Stimulated activated CD4-positive, alpha-beta T cell treated with anti-CD3 and anti-CD28 coated beads, Interleukin-15, amount 100 ng/mL, for 24 hours (primary cell): ENCODE data around the gene IFT43.

Experiments used
- DNase-seq: peaks from one replicate; pipeline ENCODE4 v3.0.0-alpha.2; 2020

Gene IFT43

GRCh38 chr14:76022991-76023390 lies 37.4 kb downstream of the IFT43 start:
- no peak for DNase-seq

- no peak for DNase-seq
Measured at GRCh38 chr14:76023757-76024156, 38.2 kb downstream of the IFT43 start.

- DNase-seq = no peak
Measured at GRCh38 chr14:76024211-76024907, 38.8 kb downstream of the IFT43 start.

- DNase-seq = no peak
Measured at GRCh38 chr14:76034566-76034965, 49.0 kb downstream of the IFT43 start.

DNA sequence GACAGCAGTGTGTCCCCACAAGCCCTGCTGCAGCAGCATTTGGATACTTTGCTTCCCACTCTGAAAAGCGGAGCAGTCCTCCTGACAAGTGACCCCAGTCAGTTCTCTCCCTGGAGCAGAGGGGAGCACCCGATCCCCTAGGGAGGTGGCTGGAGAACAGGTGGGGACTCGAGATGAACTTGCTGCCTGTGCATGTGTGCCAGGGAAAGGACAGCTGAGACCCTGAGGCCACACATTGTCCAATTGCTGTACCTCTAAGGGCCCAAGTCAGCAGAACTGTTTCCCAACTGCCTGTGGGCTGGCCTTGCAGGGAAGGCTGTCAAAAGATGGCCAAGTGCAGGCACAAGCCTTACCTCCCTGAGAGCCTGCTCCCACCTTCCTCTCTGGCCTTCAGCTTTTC lies 55.1 kb downstream of the IFT43 start:
- DNase-seq = no peak

DNA sequence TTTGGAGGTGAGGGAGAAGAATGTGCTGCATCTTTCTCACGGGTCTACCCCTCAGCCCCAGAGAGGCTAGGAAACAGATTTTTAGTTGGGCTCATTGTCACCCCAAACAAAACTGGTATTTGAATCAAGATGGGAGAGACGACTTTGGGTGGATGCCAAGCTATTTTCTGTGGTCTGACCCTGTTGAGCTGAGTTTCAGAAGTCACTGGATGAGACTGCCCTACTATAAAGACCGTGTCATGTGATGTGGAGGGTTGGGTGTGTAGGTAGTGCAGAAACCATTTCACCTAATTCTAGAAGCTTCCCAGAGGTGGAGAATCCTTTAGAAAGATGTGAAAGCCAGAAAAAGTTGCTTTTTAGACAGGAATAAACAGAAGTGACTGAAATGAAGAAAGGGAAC lies 60.2 kb downstream of the IFT43 start:
- no peak for DNase-seq

DNA sequence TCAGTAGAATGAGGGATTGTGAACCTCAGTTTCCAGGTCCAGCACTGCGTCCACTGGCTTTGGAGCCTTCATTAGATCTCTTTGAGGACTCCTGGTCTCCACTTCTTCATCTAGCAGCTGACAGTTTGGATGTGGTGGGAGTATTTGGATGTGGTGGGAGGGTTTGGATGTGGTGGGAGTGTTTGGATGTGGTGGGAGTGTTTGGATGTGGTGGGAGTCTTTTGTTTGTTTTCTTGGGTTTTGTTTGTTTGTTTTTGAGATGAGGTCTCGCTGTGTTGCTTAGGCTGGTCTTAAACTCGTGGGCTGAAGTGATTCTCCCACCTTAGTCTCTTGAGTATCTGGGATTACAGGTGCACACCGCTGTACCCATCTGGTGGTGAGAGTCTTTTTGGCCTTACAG lies 64.7 kb downstream of the IFT43 start:
- DNase-seq = no peak

- DNase-seq = peak; percentile 60
Measured at GRCh38 chr14:76050797-76051392, 65.3 kb downstream of the IFT43 start.

GRCh38 chr14:76051717-76052465 lies 66.3 kb downstream of the IFT43 start:
- DNase-seq = no peak

DNA sequence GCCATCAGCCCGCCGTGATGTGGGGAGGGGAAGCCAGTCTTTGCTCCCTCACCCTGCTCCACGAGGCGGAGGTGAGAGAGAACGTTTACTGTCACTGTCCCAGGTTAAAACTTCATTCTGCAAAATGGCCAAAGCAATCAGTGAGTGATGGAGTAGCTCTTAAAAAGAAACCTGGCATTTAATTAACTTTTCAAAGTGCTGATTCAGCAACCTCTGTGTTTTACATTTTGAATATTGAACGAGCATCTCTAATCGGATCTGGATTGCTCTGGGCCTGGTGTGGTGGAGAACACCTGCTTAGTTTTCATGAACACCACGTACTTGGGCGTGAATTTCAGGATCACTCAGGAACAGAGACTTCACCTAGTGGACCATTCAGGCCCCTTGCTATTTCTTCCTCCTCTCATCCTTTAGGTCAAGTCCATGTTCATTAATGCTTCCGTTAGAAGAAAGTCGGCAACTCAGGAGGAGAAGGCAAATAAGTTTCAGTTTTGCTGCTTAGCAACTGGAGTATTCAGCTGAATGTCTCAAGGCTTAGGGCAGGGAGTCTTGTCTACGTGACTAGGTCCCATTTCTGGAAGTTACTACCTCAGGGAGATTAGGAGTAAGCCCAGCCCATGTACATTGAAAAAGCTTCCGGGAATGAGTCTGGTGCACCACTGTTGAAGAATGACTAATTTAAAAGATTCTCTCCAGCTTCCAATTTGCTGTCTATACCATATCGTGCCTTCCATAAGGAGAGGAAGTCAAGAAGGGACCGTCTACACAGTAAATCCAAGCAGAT lies 68.2 kb downstream of the IFT43 start:
- no peak for DNase-seq

DNA sequence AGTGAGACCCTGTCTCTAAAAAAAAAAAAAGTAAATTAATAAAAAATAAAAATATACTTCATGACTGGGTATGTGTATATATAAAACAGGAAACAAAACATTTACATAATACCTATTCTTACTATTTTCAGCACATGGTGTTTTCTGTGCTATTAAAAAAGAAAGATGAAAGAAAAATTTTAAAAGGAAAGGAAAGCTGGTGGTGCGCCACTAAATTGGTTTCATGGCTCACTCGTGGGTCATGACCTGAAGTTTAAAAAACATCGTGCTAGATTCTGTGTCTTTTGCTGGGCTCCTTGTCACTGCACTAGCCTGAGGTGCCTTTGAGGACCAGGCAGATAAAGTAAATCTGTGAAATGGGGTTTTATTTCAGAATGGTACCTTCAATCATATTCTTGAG lies 69.8 kb downstream of the IFT43 start:
- DNase-seq = no peak

DNA sequence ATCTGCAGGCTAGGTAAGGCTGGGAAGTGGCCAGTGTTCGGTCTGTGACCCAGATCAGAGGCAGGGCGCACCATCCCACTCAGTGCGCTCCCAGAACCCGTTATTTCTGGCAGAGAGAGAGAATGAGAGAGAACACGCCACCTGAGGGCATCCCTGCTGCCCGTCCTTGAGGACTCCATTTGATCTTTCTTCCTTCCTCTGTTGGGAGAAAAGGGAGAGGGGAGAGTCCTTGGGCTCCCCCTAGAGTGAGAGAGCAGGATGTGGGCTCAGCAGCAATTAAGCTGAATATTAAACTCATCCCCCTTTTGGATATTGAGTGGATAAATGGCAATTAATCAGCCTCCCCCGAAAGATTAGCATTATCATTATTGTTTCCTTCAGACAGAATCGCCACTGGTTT lies 70.6 kb downstream of the IFT43 start:
- no peak for DNase-seq

GRCh38 chr14:76057914-76058313 lies 72.4 kb downstream of the IFT43 start:
- no peak for DNase-seq

DNA sequence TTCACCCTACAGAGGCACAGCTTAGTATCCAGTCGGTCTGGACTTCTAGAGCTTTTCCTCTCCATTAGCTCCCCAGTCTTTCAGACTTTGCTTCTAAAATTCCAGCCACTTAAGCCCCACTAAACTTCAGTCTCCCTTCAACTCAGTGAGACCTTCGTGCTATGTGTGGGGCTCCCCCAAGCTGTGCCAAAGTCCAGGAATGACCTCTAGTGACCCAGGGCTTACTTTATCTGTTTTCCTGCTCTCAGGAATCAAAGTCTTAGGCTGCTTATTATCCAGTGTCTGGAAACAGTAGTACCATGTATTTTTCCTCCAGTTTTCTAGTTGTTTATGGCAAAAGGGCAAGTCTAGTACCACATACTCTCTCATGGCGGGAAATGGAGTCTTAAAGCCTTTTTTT lies 77.8 kb downstream of the IFT43 start:
- DNase-seq = no peak

GRCh38 chr14:76065519-76065918 lies 80.0 kb downstream of the IFT43 start:
- DNase-seq = no peak

- DNase-seq = no peak
Measured at GRCh38 chr14:76067536-76067935, 82.0 kb downstream of the IFT43 start.

- DNase-seq = no peak
Measured at GRCh38 chr14:76073717-76074116, 88.2 kb downstream of the IFT43 start.

DNA sequence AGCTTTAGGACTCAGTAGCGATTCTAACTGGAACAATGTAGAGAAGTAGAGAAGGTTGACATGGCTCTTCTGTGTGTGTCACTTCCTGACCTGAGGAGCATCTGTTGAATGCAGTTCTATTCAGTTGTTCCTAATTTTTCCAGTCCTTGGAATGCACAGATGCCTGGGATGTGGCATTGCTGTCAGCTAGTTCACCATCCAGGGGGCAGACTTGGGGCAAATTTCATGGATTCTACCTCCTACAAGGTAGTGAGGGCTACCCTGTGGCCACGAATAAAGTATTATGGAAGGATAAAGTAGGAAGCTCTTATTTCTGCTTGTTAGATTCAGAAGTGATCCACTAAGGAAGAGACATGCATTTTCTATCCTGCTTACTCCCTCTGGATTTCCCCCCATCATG lies 91.8 kb downstream of the IFT43 start:
- DNase-seq = no peak

GRCh38 chr14:76078501-76078900 lies 92.9 kb downstream of the IFT43 start:
- no peak for DNase-seq

DNA sequence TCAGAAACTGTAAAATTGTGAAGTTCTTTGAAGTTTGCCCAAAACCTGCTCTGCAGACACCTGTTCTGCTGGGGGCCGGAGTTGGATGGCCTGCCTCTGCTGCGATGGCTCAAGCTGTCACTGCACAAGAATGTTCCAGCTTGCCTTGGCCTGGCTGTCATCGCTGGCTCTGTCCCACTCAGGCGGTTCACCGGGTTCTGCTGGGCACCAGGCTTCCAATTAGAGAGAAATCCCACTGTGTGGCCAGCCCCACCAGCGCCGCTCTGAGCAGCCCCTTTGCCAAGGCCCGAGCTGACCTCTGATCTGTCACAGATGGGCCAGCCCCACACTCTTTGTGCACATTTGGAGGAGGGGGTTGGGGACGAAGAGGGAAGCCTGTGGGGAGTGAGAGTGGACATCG lies 94.5 kb downstream of the IFT43 start:
- DNase-seq = no peak

- no peak for DNase-seq
Measured at GRCh38 chr14:76080471-76080870, 94.9 kb downstream of the IFT43 start.

DNA sequence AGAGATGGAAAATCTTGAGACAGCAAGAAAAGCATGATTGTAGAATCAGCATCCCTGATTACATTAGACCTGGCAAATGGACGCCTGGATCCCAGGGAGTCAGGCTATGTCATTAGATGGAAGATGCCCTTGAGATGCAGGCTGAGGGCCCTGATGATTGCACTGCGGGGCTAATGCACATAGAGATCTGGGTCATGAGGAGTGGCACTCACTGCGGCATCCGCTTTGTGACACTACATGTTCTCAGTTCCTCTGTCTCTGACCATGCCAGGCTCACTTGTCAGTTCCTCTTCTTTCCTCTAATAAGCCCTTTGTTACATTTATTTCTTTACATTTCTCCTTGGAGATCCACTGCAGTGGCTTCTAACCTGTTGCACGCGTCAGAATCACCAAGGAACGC lies 96.1 kb downstream of the IFT43 start:
- DNase-seq = no peak
